ENCODE measurements around the gene ZNF32.

The ZNF32 gene

GRCh38 chr10:43648398-43649184 lies at the start of gene ZNF32:
Gene ZNF32 (minus strand): TSS chr10:43648881. CDS start chr10:43646133, 2,748 bp downstream.
- peak; percentile 74 to 77 for DNase-seq

- DNase-seq: no peak
These were observed 49.5 kb upstream of the ZNF32 start for GRCh38 chr10:43698156-43698555.

- no peak for DNase-seq
These were observed 48.3 kb upstream of the ZNF32 start for GRCh38 chr10:43696909-43697483.

- no peak for DNase-seq
These were observed 47.0 kb upstream of the ZNF32 start for GRCh38 chr10:43695730-43696129.

- no peak for DNase-seq
These were observed 46.6 kb upstream of the ZNF32 start for GRCh38 chr10:43695321-43695720.

GRCh38 chr10:43694526-43694925 lies 45.8 kb upstream of the ZNF32 start:
- DNase-seq: no peak

GRCh38 chr10:43693602-43694001 lies 44.9 kb upstream of the ZNF32 start:
- DNase-seq: no peak

GRCh38 chr10:43692051-43692825 lies 43.6 kb upstream of the ZNF32 start:
- DNase-seq: no peak

- DNase-seq: no peak
These were observed 42.8 kb upstream of the ZNF32 start for GRCh38 chr10:43691485-43691884.

- peak; percentile 77 to 79 for DNase-seq
These were observed 41.5 kb upstream of the ZNF32 start for GRCh38 chr10:43689955-43690771.

GRCh38 chr10:43689618-43689954 lies 40.9 kb upstream of the ZNF32 start:
- DNase-seq: no peak

- no peak for DNase-seq
These were observed 40.4 kb upstream of the ZNF32 start for GRCh38 chr10:43689007-43689491.

GRCh38 chr10:43688348-43688892 lies 39.7 kb upstream of the ZNF32 start:
- DNase-seq: no peak

GRCh38 chr10:43687373-43687772 lies 38.7 kb upstream of the ZNF32 start:
- DNase-seq: no peak

GRCh38 chr10:43686414-43686813 lies 37.7 kb upstream of the ZNF32 start:
- no peak for DNase-seq

- DNase-seq: no peak
These were observed 37.1 kb upstream of the ZNF32 start for GRCh38 chr10:43685744-43686143.

- no peak for DNase-seq
These were observed 35.5 kb upstream of the ZNF32 start for GRCh38 chr10:43684292-43684559.

GRCh38 chr10:43683451-43684291 lies 35.0 kb upstream of the ZNF32 start:
- no peak for DNase-seq

GRCh38 chr10:43682956-43683355 lies 34.3 kb upstream of the ZNF32 start:
- DNase-seq: no peak

- no peak for DNase-seq
These were observed 33.0 kb upstream of the ZNF32 start for GRCh38 chr10:43681721-43682120.

GRCh38 chr10:43681220-43681619 lies 32.5 kb upstream of the ZNF32 start:
- DNase-seq: no peak

- no peak for DNase-seq
These were observed 31.4 kb upstream of the ZNF32 start for GRCh38 chr10:43680035-43680434.
